ENCODE data around the gene TCF12.

GRCh38 chr15:57184502-57184901, 266.1 kb downstream of the TCF12 start:
- no peak for TF ChIP-seq POLR2AphosphoS5 (IDR thresholded peaks at IDR 0.05; ENCODE audit: low read depth, low read length)
- no peak for TF ChIP-seq TCF7L2 (IDR thresholded peaks at IDR 0.05; ENCODE audit: low read depth, low read length)
- TF ChIP-seq CTCF (IDR thresholded peaks at IDR 0.05), result no peak
- TF ChIP-seq REST (IDR thresholded peaks at IDR 0.05; ENCODE audit: insufficient read depth in 1 of 2, low read depth in 2 of 2, low read length in 1 of 2), result no peak
- TF ChIP-seq SIN3A (IDR thresholded peaks at IDR 0.05; ENCODE audit: borderline replicate concordance, insufficient read depth, low read depth, low read length), result no peak
